Measurements from ENCODE around the gene RNF8.

DNA sequence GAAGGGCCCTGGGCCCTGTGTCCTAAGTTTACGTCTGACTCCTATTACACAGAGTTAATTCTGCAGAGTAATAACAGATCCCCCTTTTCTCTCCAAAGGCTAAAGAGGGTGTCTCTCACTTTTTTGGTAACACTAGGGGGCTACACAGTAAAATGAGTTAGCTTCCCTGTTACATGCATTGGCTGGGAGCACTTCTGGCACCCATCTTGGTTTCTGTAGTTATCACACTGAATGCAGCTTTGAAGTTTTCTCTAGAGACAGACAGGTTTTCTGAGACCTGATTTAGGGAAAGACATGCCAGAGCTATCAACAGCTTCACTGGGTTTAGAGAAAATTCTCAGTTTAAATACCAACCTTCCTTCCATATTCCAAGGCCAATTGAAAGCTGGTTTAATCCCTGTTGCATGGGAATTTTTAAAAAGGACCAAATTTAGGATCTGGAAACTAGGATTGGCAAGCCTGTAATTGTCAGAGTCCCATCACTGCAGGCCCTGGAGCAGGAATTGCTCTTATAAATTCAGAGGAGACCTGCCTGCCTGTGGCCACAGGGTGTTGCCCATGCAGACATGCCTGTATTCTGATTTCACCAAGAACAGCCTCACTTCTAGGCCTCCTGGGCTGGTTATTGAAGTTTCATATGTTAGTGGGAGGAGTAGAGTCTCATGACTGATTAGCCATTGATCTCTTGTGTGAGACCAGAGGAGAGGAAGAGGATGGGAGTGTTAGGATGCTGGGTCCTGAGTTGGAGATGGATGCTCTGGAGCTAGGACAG lies 29.4 kb downstream of the RNF8 start:
- TF ChIP-seq, protein P1, sequence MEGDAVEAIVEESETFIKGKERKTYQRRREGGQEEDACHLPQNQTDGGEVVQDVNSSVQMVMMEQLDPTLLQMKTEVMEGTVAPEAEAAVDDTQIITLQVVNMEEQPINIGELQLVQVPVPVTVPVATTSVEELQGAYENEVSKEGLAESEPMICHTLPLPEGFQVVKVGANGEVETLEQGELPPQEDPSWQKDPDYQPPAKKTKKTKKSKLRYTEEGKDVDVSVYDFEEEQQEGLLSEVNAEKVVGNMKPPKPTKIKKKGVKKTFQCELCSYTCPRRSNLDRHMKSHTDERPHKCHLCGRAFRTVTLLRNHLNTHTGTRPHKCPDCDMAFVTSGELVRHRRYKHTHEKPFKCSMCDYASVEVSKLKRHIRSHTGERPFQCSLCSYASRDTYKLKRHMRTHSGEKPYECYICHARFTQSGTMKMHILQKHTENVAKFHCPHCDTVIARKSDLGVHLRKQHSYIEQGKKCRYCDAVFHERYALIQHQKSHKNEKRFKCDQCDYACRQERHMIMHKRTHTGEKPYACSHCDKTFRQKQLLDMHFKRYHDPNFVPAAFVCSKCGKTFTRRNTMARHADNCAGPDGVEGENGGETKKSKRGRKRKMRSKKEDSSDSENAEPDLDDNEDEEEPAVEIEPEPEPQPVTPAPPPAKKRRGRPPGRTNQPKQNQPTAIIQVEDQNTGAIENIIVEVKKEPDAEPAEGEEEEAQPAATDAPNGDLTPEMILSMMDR (IDR thresholded peaks at IDR 0.05; ENCODE audit: insufficient read depth, low read depth, low read length): no peak
- no peak for TF ChIP-seq EZH2 (IDR thresholded peaks at IDR 0.05; ENCODE audit: insufficient read depth, low read length)
